SK-N-SH (cell line): Measurements from ENCODE around the gene ADGRA1. TPM values are rescaled to one million over a fixed set of nuclear protein-coding genes. Genes with fewer than 3 reads are reported as not detected.

Experiments
- CTCF ChIA-PET: fragments of 300-600, 350-600 bp; formaldehyde crosslinking; extraction: SDS; loops from one replicate; lab custom pipeline; 2021; lab: Yijun Ruan, JAX
- POLR2A ChIA-PET: fragments of 350-600 bp; sonication (Branson Sonifier 250); formaldehyde crosslinking; extraction: SDS; loops from one replicate; lab custom pipeline; 2020; ENCODE audit warnings: antibody characterized with exemption, inconsistent platforms; lab: Yijun Ruan, JAX
- DNase-seq: peaks from one replicate; pipeline ENCODE4 v3.0.0; 2012
- H2AFZ ChIP-seq: fragments of 200-600 bp; sonication (generic); 2 replicates; pipeline ENCODE4 v1.8.1; 2016; ENCODE audit warnings: antibody characterized with exemption, mild to moderate bottlenecking, low read depth
- H3F3A ChIP-seq: fragments of 200-600 bp; sonication (generic); replicated peaks from 2 replicates; pipeline ENCODE3; 2016; ENCODE audit warnings: antibody characterized with exemption, mild to moderate bottlenecking; ENCODE audit not compliant: insufficient read depth
- H3K27ac ChIP-seq, 2 experiments: fragments of 200-500 bp in 1 of 2; fragments of 200-600 bp in 1 of 2; sonication (Bioruptor generic) in 1 of 2; sonication (generic), shearing (Covaris generic) in 1 of 2; 2 replicates each; pipeline versions ENCODE4 v1.5.1 to v1.6.1; 2014 to 2016; ENCODE audit warnings: low read depth in 2 of 2, inconsistent platforms in 1 of 2, low read length in 1 of 2, mild to moderate bottlenecking in 1 of 2, mixed read lengths in 1 of 2
- H3K27me3 ChIP-seq: fragments of 200-600 bp; sonication (generic), shearing (Covaris generic); 2 replicates; pipeline ENCODE4 v1.6.1; 2016; ENCODE audit warnings: mixed run types; ENCODE audit not compliant: insufficient read depth
- H3K36me3 ChIP-seq, 2 experiments: fragments of 200-500 bp in 1 of 2; fragments of 200-600 bp in 1 of 2; sonication (Bioruptor generic) in 1 of 2; sonication (generic) in 1 of 2; replicated peaks in 1 of 2; 2 replicates each; pipeline versions ENCODE3 to v1.5.1; 2014 to 2016; ENCODE audit warnings: low read length in 1 of 2, mild to moderate bottlenecking in 1 of 2; ENCODE audit not compliant: insufficient read depth in 2 of 2, control insufficient read depth in 1 of 2
- H3K4me1 ChIP-seq, 2 experiments: fragments of 200-500 bp in 1 of 2; fragments of 200-600 bp in 1 of 2; sonication (Bioruptor generic) in 1 of 2; sonication (generic), shearing (Covaris generic) in 1 of 2; 2 replicates each; pipeline versions ENCODE4 v1.5.1 to v1.6.1; 2014 to 2016; ENCODE audit warnings: low read depth in 1 of 2, low read length in 1 of 2, mixed run types in 1 of 2; ENCODE audit not compliant: insufficient read depth in 2 of 2, control insufficient read depth in 1 of 2
- H3K4me2 ChIP-seq: fragments of 200-600 bp; sonication (generic), shearing (Covaris generic); 2 replicates; pipeline ENCODE4 v1.6.1; 2017; ENCODE audit warnings: mixed run types
- H3K4me3 ChIP-seq, 2 experiments: fragments of 200-500 bp in 1 of 2; fragments of 200-600 bp in 1 of 2; sonication (Bioruptor generic) in 1 of 2; sonication (generic), shearing (Covaris generic) in 1 of 2; 2 replicates each; pipeline versions ENCODE4 v1.5.1 to v1.8.1; 2014 to 2016; ENCODE audit warnings: low read depth in 2 of 2, inconsistent platforms in 1 of 2, low read length in 1 of 2, mild to moderate bottlenecking in 1 of 2, mixed read lengths in 1 of 2, moderate library complexity in 1 of 2
- H3K79me2 ChIP-seq: fragments of 200-600 bp; sonication (generic); 2 replicates; pipeline ENCODE4 v1.8.1; 2017; ENCODE audit warnings: mild to moderate bottlenecking; ENCODE audit not compliant: insufficient read depth
- H3K9ac ChIP-seq: fragments of 200-600 bp; sonication (generic); 2 replicates; pipeline ENCODE4 v1.6.1; 2017; ENCODE audit warnings: mixed run types
- H3K9me2 ChIP-seq: fragments of 200-600 bp; sonication (generic); 2 replicates; pipeline ENCODE4 v1.6.1; 2017; ENCODE audit warnings: mixed run types
- H3K9me3 ChIP-seq: fragments of 200-600 bp; sonication (generic); 2 replicates; pipeline ENCODE4 v1.6.1; 2017; ENCODE audit warnings: mixed run types, mild to moderate bottlenecking, moderate library complexity
- H4K20me1 ChIP-seq: fragments of 200-600 bp; sonication (generic); 2 replicates; pipeline ENCODE4 v1.6.1; 2017; ENCODE audit warnings: mild to moderate bottlenecking, mixed run types; ENCODE audit not compliant: insufficient read depth
- CHD2 ChIP-seq: fragments of 150-350 bp; IDR thresholded peaks from 2 replicates; pipeline ENCODE4 v1.6.1; 2018; ENCODE audit warnings: low read length; ENCODE audit not compliant: partially characterized antibody
- ELF1 ChIP-seq: IDR thresholded peaks from 2 replicates; pipeline ENCODE4 v1.4.0; 2012
- EP300 ChIP-seq, 2 experiments: IDR thresholded peaks; 2 replicates each; pipeline versions ENCODE4 v1.4.0 to v1.6.1; 2012; ENCODE audit warnings: borderline replicate concordance in 1 of 2, low read depth in 1 of 2, low read length in 1 of 2
- GABPA ChIP-seq: IDR thresholded peaks from 2 replicates; pipeline ENCODE4 v1.4.0; 2012; ENCODE audit warnings: low read depth, mild to moderate bottlenecking
- JUND ChIP-seq: IDR thresholded peaks from 2 replicates; pipeline ENCODE4 v1.4.0; 2012
- MXI1 ChIP-seq: IDR thresholded peaks from 2 replicates; pipeline ENCODE4 v1.6.1; 2012; ENCODE audit warnings: mild to moderate bottlenecking, low read depth, low read length, improper control_type of control experiment
- NFIC ChIP-seq: IDR thresholded peaks from 2 replicates; pipeline ENCODE4 v1.4.0; 2012; ENCODE audit warnings: borderline replicate concordance
- PBX3 ChIP-seq: IDR thresholded peaks from 2 replicates; pipeline ENCODE4; 2012
- POLR2AphosphoS5 ChIP-seq: IDR thresholded peaks from 2 replicates; pipeline ENCODE4 v1.6.1; 2012; ENCODE audit warnings: low read depth, low read length
- RCOR1 ChIP-seq: fragments of 150-350 bp; IDR thresholded peaks from 2 replicates; pipeline ENCODE4 v1.6.1; 2017; ENCODE audit warnings: antibody characterized with exemption, low read length
- RFX5 ChIP-seq: IDR thresholded peaks from 2 replicates; pipeline ENCODE4 v1.6.1; 2012; ENCODE audit warnings: mild to moderate bottlenecking, improper control_type of control experiment, low read length
- SIN3A ChIP-seq: IDR thresholded peaks from 2 replicates; pipeline ENCODE4 v1.6.1; 2012; ENCODE audit warnings: low read depth, mild to moderate bottlenecking, low read length, moderate library complexity, borderline replicate concordance
- SMC3 ChIP-seq: IDR thresholded peaks from 2 replicates; pipeline ENCODE4 v1.6.1; 2012; ENCODE audit warnings: low read depth, low read length, improper control_type of control experiment
- YY1 ChIP-seq: IDR thresholded peaks from 2 replicates; pipeline ENCODE4 v1.4.0; 2012; ENCODE audit warnings: low read depth, mild to moderate bottlenecking
- WGBS: methylation state at CpG from one replicate; pipeline ENCODE4 v1.1.6; 2017; ENCODE audit warnings: low lambda C conversion rate; 5-methylcytosine and 5-hydroxymethylcytosine counted together
- polyA plus RNA-seq, 3 experiments: library from polyadenylated mRNA; depleted of rRNA; stranded (reverse); fragments of >200 nt; gene quantifications; 2 replicates each; pipeline ENCODE4 v1.2.3, GENCODE V29; 2012
- TF ChIP-seq, protein P1 (sequence below): IDR thresholded peaks from 2 replicates; pipeline ENCODE4 v1.4.0; 2012; ENCODE audit warnings: low read depth, borderline replicate concordance
- TF ChIP-seq, protein P2 (sequence below): IDR thresholded peaks from 2 replicates; pipeline ENCODE4 v1.6.1; 2012; ENCODE audit warnings: mild to moderate bottlenecking, low read depth, low read length, moderate library complexity

The ADGRA1 gene
- polyA plus RNA-seq, 1 of the 3 experiments (the other 2 are of a cell fraction), result not detected

DNA sequence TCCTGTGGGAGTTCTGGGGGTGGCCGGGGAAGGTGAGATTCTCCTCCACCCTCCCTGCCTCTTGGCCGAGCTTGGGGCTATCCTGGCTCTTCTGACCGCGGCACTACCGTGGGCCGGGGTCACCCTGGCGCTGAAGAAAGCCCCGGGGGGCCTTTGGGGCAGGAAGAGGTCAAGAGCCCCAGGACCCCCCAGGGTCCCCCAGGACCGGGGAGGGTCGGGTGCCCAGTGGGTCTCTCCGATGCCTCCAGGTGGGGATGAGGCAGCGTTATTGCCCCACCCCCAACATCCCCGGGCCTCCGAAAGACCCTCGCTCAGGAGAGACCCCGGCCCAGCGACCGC lies 71.9 kb downstream of the ADGRA1 start (continued):
- no peak for TF ChIP-seq GABPA
- TF ChIP-seq ELF1, result no peak
- TF ChIP-seq, protein P1, sequence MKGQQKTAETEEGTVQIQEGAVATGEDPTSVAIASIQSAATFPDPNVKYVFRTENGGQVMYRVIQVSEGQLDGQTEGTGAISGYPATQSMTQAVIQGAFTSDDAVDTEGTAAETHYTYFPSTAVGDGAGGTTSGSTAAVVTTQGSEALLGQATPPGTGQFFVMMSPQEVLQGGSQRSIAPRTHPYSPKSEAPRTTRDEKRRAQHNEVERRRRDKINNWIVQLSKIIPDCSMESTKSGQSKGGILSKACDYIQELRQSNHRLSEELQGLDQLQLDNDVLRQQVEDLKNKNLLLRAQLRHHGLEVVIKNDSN, result no peak
- TF ChIP-seq POLR2AphosphoS5, result no peak

GRCh38 chr10:133159950-133160825 lies 72.5 kb downstream of the ADGRA1 start, which contains the start of gene KNDC1:
Gene KNDC1 (plus strand): TSS chr10:133160219. CDS start chr10:133160468, 249 bp downstream.
- Histone ChIP-seq H3K36me3 (no peaks in the 10 kb centered on the region), H4K20me1 (no peaks in the 10 kb centered on the region), H3K9me2 (no peaks in the 10 kb centered on the region), H3F3A (peaks cover 4% of the 10 kb centered on the region), H3K27me3 (0 out of 2 replicates have a peak, but pooled peaks cover 5% of the 10 kb centered on the region), H3K9me3 (no peaks in the 10 kb centered on the region), H3K4me1 (peaks cover 0 to 22% of the 10 kb centered on the region in 2 experiments; a peak in 1 of 4 replicates), H3K79me2 (no peaks in the 10 kb centered on the region), H3K27ac (no peak within 1 kb of the TSS; a peak in 1 of 4 replicates), H3K4me2 (peak within 1 kb of the TSS; percentile 89), H3K9ac (peak within 1 kb of the TSS; percentile 61), H3K4me3 (peak within 1 kb of the TSS; percentile 56 to 67)
- peak; percentile 93 for DNase-seq
- CTCF ChIA-PET, result interaction anchor here (1.5 to 3.6 kb wide), 3 partner anchors 17 to 220 kb away, joined by 4 to 13 read pairs (median 4); no protein-coding TSS in a partner anchor
- 0% methylated on average over 6 of the region's 108 CpGs for WGBS
- POLR2A ChIA-PET, result interaction anchor here (0.7 kb wide), 1 partner anchor 22 kb away, joined by 4 read pairs; no protein-coding TSS in a partner anchor
- TF ChIP-seq, protein P1, result no peak
- no peak for TF ChIP-seq EP300 (IDR thresholded peaks at IDR 0.05; ENCODE audit: borderline replicate concordance in 1 of 2, low read depth in 1 of 2, low read length in 1 of 2)
- TF ChIP-seq RCOR1, result no peak
- no peak for TF ChIP-seq SMC3
- no peak for TF ChIP-seq JUND
- TF ChIP-seq YY1, result no peak
- no peak for TF ChIP-seq MXI1
- no peak for TF ChIP-seq POLR2AphosphoS5
- no peak for TF ChIP-seq RFX5
- TF ChIP-seq GABPA, result no peak
- no peak for TF ChIP-seq CHD2
- TF ChIP-seq, protein P2, sequence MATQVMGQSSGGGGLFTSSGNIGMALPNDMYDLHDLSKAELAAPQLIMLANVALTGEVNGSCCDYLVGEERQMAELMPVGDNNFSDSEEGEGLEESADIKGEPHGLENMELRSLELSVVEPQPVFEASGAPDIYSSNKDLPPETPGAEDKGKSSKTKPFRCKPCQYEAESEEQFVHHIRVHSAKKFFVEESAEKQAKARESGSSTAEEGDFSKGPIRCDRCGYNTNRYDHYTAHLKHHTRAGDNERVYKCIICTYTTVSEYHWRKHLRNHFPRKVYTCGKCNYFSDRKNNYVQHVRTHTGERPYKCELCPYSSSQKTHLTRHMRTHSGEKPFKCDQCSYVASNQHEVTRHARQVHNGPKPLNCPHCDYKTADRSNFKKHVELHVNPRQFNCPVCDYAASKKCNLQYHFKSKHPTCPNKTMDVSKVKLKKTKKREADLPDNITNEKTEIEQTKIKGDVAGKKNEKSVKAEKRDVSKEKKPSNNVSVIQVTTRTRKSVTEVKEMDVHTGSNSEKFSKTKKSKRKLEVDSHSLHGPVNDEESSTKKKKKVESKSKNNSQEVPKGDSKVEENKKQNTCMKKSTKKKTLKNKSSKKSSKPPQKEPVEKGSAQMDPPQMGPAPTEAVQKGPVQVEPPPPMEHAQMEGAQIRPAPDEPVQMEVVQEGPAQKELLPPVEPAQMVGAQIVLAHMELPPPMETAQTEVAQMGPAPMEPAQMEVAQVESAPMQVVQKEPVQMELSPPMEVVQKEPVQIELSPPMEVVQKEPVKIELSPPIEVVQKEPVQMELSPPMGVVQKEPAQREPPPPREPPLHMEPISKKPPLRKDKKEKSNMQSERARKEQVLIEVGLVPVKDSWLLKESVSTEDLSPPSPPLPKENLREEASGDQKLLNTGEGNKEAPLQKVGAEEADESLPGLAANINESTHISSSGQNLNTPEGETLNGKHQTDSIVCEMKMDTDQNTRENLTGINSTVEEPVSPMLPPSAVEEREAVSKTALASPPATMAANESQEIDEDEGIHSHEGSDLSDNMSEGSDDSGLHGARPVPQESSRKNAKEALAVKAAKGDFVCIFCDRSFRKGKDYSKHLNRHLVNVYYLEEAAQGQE, result no peak
- no peak for TF ChIP-seq SIN3A
- TF ChIP-seq PBX3, result no peak
- TF ChIP-seq NFIC, result no peak
- TF ChIP-seq, all 33 proteins: peak for 0
- peak within 1 kb of the TSS; percentile 85; the same call in 1 of the 2 replicates for H2AFZ ChIP-seq
